H9 (cell line): ENCODE results near the gene ATP10B. TPM values are rescaled to one million over a fixed set of nuclear protein-coding genes. Genes with fewer than 3 reads are reported as not detected.

Experiments used
- DNase-seq: peaks from one replicate; pipeline ENCODE4 v3.0.0-alpha.2; 2017
- H2AFZ ChIP-seq: one replicate; pipeline ENCODE4 v1.6.1; 2013; ENCODE audit warnings: mild to moderate bottlenecking, low read length, control low read depth, moderate library complexity
- H2AK5ac ChIP-seq: 2 replicates; pipeline ENCODE4 v1.6.1; 2013; ENCODE audit warnings: low read length, control low read depth, mixed read lengths; ENCODE audit not compliant: insufficient read length
- H2BK120ac ChIP-seq: one replicate; pipeline ENCODE4 v1.6.1; 2013; ENCODE audit warnings: low read depth, mild to moderate bottlenecking, low read length, control low read depth, inconsistent platforms; ENCODE audit not compliant: poor library complexity, severe bottlenecking
- H2BK12ac ChIP-seq: 2 replicates; pipeline ENCODE4 v1.6.1; 2013; ENCODE audit warnings: low read length, control low read depth, mixed read lengths, low read depth; ENCODE audit not compliant: insufficient read length
- H2BK15ac ChIP-seq: 2 replicates; pipeline ENCODE4 v1.6.1; 2013; ENCODE audit warnings: low read depth, low read length, control low read depth
- H2BK20ac ChIP-seq: one replicate; pipeline ENCODE4 v1.6.1; 2013; ENCODE audit warnings: low read depth, mild to moderate bottlenecking, low read length, control low read depth, inconsistent platforms; ENCODE audit not compliant: poor library complexity, severe bottlenecking
- H2BK5ac ChIP-seq: 2 replicates; pipeline ENCODE4 v1.6.1; 2013; ENCODE audit warnings: low read length, control low read depth, mixed read lengths; ENCODE audit not compliant: insufficient read length
- H3K14ac ChIP-seq: 2 replicates; pipeline ENCODE4 v1.6.1; 2013; ENCODE audit warnings: low read length, control low read depth; ENCODE audit not compliant: insufficient read depth
- H3K18ac ChIP-seq: 2 replicates; pipeline ENCODE4 v1.6.1; 2013; ENCODE audit warnings: low read depth, mild to moderate bottlenecking, mixed read lengths, low read length, control low read depth; ENCODE audit not compliant: insufficient read length
- H3K23ac ChIP-seq: 2 replicates; pipeline ENCODE4 v1.6.1; 2013; ENCODE audit warnings: low read length, control low read depth, mixed read lengths, low read depth; ENCODE audit not compliant: insufficient read length
- H3K23me2 ChIP-seq: 2 replicates; pipeline ENCODE4 v1.6.1; 2013; ENCODE audit warnings: low read depth, mild to moderate bottlenecking, mixed read lengths, low read length, control low read depth; ENCODE audit not compliant: insufficient read length, poor library complexity, severe bottlenecking
- H3K27ac ChIP-seq: 2 replicates; pipeline ENCODE4 v1.5.1; 2013; ENCODE audit warnings: low read length, control low read depth, mixed read lengths, low read depth; ENCODE audit not compliant: insufficient read length
- H3K27me3 ChIP-seq: 2 replicates; pipeline ENCODE4 v1.6.1; 2013; ENCODE audit warnings: low read length, control low read depth, inconsistent platforms; ENCODE audit not compliant: insufficient read depth
- H3K4ac ChIP-seq: 2 replicates; pipeline ENCODE4 v1.6.1; 2013; ENCODE audit warnings: low read depth, mild to moderate bottlenecking, control low read depth, inconsistent platforms, low read length, moderate library complexity
- H3K4me1 ChIP-seq: 2 replicates; pipeline ENCODE4 v1.6.1; 2013; ENCODE audit warnings: low read length, control low read depth, inconsistent platforms; ENCODE audit not compliant: insufficient read depth
- H3K4me2 ChIP-seq: 2 replicates; pipeline ENCODE4 v1.6.1; 2013; ENCODE audit warnings: low read length, control low read depth, mixed read lengths; ENCODE audit not compliant: insufficient read length, insufficient read depth
- H3K56ac ChIP-seq: 2 replicates; pipeline ENCODE4 v1.6.1; 2013; ENCODE audit warnings: low read depth, mild to moderate bottlenecking, mixed read lengths, low read length, control low read depth; ENCODE audit not compliant: insufficient read length
- H3K79me1 ChIP-seq: 2 replicates; pipeline ENCODE4 v1.6.1; 2013; ENCODE audit warnings: low read depth, mild to moderate bottlenecking, moderate library complexity, low read length, control low read depth, inconsistent platforms; ENCODE audit not compliant: insufficient read depth, poor library complexity, severe bottlenecking
- H3K79me2 ChIP-seq: 2 replicates; pipeline ENCODE4 v1.6.1; 2013; ENCODE audit warnings: low read length, control low read depth, inconsistent platforms; ENCODE audit not compliant: insufficient read depth
- H3K9ac ChIP-seq: 2 replicates; pipeline ENCODE4 v1.6.1; 2013; ENCODE audit warnings: low read length, control low read depth, mixed read lengths; ENCODE audit not compliant: insufficient read length; ENCODE audit errors: extremely low read depth
- H3K9me3 ChIP-seq: one replicate; pipeline ENCODE4 v1.6.1; 2013; ENCODE audit warnings: low read depth, low read length, inconsistent platforms; ENCODE audit not compliant: control insufficient read depth
- H3T11ph ChIP-seq: one replicate; pipeline ENCODE4 v1.6.1; 2013; ENCODE audit warnings: mild to moderate bottlenecking, low read length, control low read depth, inconsistent platforms
- H4K20me1 ChIP-seq: one replicate; pipeline ENCODE4 v1.6.1; 2013; ENCODE audit not compliant: control insufficient read depth, insufficient read length, insufficient read depth
- H4K5ac ChIP-seq: 2 replicates; pipeline ENCODE4 v1.6.1; 2013; ENCODE audit warnings: low read depth, mild to moderate bottlenecking, mixed read lengths, low read length, control low read depth; ENCODE audit not compliant: insufficient read length
- H4K8ac ChIP-seq: replicated peaks from 2 replicates; pipeline ENCODE4 v1.6.1; 2013; ENCODE audit warnings: low read length, control low read depth, mixed read lengths, low read depth; ENCODE audit not compliant: insufficient read length
- H4K91ac ChIP-seq: 2 replicates; pipeline ENCODE4 v1.6.1; 2013; ENCODE audit warnings: low read depth, mild to moderate bottlenecking, moderate library complexity, mixed read lengths, low read length, control low read depth; ENCODE audit not compliant: insufficient read length
- H3K27ac Mint-ChIP-seq, 3 experiments: 2 replicates in 2 of 3; 3 replicates in 1 of 3; pipeline ENCODE4 v1.8.0; 2020 to 2021; ENCODE audit warnings: mixed read lengths in 3 of 3, mild to moderate bottlenecking in 1 of 3, moderate library complexity in 1 of 3
- H3K27me3 Mint-ChIP-seq: 2 replicates; pipeline ENCODE4 v1.8.0; 2021; ENCODE audit warnings: low read depth, mild to moderate bottlenecking, moderate library complexity, mixed read lengths
- H3K36me3 Mint-ChIP-seq, 3 experiments: 2 replicates in 2 of 3; 3 replicates in 1 of 3; pipeline ENCODE4 v1.8.0; 2020 to 2021; ENCODE audit warnings: low read depth in 3 of 3, mixed read lengths in 3 of 3; ENCODE audit not compliant: insufficient read depth in 1 of 3
- H3K4me1 Mint-ChIP-seq, 2 experiments: 2 replicates each; pipeline ENCODE4 v1.8.0; 2020; ENCODE audit warnings: mixed read lengths in 2 of 2
- H3K4me3 Mint-ChIP-seq, 2 experiments: 2 replicates in 1 of 2; 3 replicates in 1 of 2; pipeline ENCODE4 v1.8.0; 2020 to 2021; ENCODE audit warnings: mild to moderate bottlenecking in 2 of 2, mixed read lengths in 2 of 2, moderate library complexity in 1 of 2
- H3K9me3 Mint-ChIP-seq, 2 experiments: 2 replicates in 1 of 2; 3 replicates in 1 of 2; pipeline ENCODE4 v1.8.0; 2020; ENCODE audit warnings: mild to moderate bottlenecking in 2 of 2, mixed read lengths in 2 of 2, moderate library complexity in 1 of 2
- WGBS: extraction: QIAGEN DNeasy Blood & Tissue Kit; methylation state at CpG from one replicate; pipeline ENCODE4 v1.1.7; 2013; ENCODE audit warnings: missing lambda C conversion rate, low lambda C conversion rate, mixed read lengths; ENCODE audit not compliant: insufficient read length; ENCODE audit errors: extremely low coverage; 5-methylcytosine and 5-hydroxymethylcytosine counted together
- total RNA-seq: library from RNA; stranded (reverse); gene quantifications from 2 replicates; pipeline ENCODE4 v1.2.1, GENCODE V29; 2021
- TF ChIP-seq, protein P1 (sequence below): fragments of 200-600 bp; sonication (generic); conservative IDR thresholded peaks from 3 replicates; pipeline ENCODE4 v1.8.0; 2021; ENCODE audit warnings: antibody characterized with exemption, mild to moderate bottlenecking

Gene ATP10B
- total RNA-seq, 1 experiment from 2014 or later = 0.42 TPM

DNA sequence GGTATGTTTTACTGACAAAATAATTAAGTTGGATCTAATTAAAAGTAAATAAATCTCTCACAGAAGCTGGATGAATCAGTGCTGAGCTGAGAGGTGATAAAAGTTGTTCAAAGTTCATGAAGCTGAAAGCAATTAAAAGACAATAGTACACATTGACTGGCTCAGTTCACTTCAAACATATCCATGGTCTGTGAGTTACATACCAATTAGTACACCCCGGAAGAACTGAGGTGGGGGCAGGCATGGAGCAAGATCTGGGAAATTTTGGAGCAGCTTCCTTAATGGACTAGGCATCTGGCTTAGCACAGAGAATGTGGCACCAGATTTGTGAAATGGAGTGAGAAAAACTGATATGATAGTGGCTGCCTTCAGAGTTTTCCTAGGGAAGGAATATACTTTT lies 152.7 kb downstream of the ATP10B start:
- H4K5ac ChIP-seq = no peak overlapping the region
- H2AFZ ChIP-seq = no peak overlapping the region
- H2AK5ac ChIP-seq = no peak overlapping the region
- no peak overlapping the region for H3K14ac ChIP-seq
- H2BK120ac ChIP-seq = no peak overlapping the region
- no peaks in the 10 kb centered on the region for H3K23me2 ChIP-seq
- H3K18ac ChIP-seq = no peak overlapping the region
- no peaks in the 10 kb centered on the region for H4K20me1 ChIP-seq
- H3K27me3 ChIP-seq = no peaks in the 10 kb centered on the region
- H2BK5ac ChIP-seq = no peak overlapping the region
- no peaks in the 10 kb centered on the region for H3K9me3 ChIP-seq
- H3K23ac ChIP-seq = no peak overlapping the region
- TF ChIP-seq, protein P1, sequence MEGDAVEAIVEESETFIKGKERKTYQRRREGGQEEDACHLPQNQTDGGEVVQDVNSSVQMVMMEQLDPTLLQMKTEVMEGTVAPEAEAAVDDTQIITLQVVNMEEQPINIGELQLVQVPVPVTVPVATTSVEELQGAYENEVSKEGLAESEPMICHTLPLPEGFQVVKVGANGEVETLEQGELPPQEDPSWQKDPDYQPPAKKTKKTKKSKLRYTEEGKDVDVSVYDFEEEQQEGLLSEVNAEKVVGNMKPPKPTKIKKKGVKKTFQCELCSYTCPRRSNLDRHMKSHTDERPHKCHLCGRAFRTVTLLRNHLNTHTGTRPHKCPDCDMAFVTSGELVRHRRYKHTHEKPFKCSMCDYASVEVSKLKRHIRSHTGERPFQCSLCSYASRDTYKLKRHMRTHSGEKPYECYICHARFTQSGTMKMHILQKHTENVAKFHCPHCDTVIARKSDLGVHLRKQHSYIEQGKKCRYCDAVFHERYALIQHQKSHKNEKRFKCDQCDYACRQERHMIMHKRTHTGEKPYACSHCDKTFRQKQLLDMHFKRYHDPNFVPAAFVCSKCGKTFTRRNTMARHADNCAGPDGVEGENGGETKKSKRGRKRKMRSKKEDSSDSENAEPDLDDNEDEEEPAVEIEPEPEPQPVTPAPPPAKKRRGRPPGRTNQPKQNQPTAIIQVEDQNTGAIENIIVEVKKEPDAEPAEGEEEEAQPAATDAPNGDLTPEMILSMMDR = no peak
- no peak overlapping the region for H2BK15ac ChIP-seq
- no peak overlapping the region for H3K4me2 ChIP-seq
- H3K27ac ChIP-seq = no peak overlapping the region
- no peak overlapping the region for H3K9ac ChIP-seq
- WGBS = no CpG with 5 or more reads among the region's 1 CpG
- H4K91ac ChIP-seq = no peak overlapping the region
- H2BK20ac ChIP-seq = no peak overlapping the region
- H3K4ac ChIP-seq = no peak overlapping the region
- H3K56ac ChIP-seq = no peak overlapping the region
- no peak overlapping the region for H2BK12ac ChIP-seq
- Mint-ChIP-seq H3K4me3 (no peak overlapping the region), H3K27ac (no peak overlapping the region), H3K4me1 (no peaks in the 10 kb centered on the region), H3K27me3 (no peaks in the 10 kb centered on the region; the same call in 1 of the 2 replicates), H3K36me3 (peaks cover 0 to 6% (median 0%) of the 10 kb centered on the region in 3 experiments; a peak in 1 of 7 replicates), H3K9me3 (peaks cover 8% of the 10 kb centered on the region in 2 experiments; a peak in 4 of 5 replicates)
- no peak overlapping the region for H4K8ac ChIP-seq
- H3K4me1 ChIP-seq = no peaks in the 10 kb centered on the region
- no peak overlapping the region for H3T11ph ChIP-seq
- no peaks in the 10 kb centered on the region for H3K79me1 ChIP-seq
- DNase-seq = no peak
- H3K79me2 ChIP-seq = no peaks in the 10 kb centered on the region
